ENCODE results near the gene RET.

- no peak for TF ChIP-seq CTCF (IDR thresholded peaks at IDR 0.05)
- no peak for TF ChIP-seq POLR2AphosphoS5 (IDR thresholded peaks at IDR 0.05)
- TF ChIP-seq EP300 (IDR thresholded peaks at IDR 0.05): no peak
These were observed 36.6 kb downstream of the RET start for GRCh38 chr10:43113201-43114087.
